Bronchus fibroblast of lung (primary cell): ENCODE data around the gene GBP3. TPM values are rescaled to one million over a fixed set of nuclear protein-coding genes. Genes with fewer than 3 reads are reported as not detected.

Experiments used
- total RNA-seq: library from RNA; depleted of rRNA; stranded (reverse); fragments of >200 nt; gene quantifications from 2 replicates; pipeline ENCODE4 v1.2.3, GENCODE V29; 2015

Gene GBP3
- total RNA-seq = 4.6 and 6.6 TPM in 2 replicates

GRCh38 chr1:89022167-89022959, at the start of gene GBP3:
Gene GBP3, minus strand, starts transcription at chr1:89022866. Its CDS starts 2,145 bp downstream, at chr1:89020721.

GRCh38 chr1:89065079-89065868, 42.6 kb upstream of the GBP3 start, which contains the start of gene GBP1:
Gene GBP1, minus strand, starts transcription at chr1:89065208. Its CDS starts 1,974 bp downstream, at chr1:89063234.

Other genes with a start within 250 kb of the GBP3 start
- 34.0 and 36.1 TPM in 2 replicates for gene GTF2B, start 131.3 kb downstream of the GBP3 start, total RNA-seq
- 26.8 and 34.8 TPM in 2 replicates for gene KYAT3, start 30.2 kb downstream of the GBP3 start, total RNA-seq
- 7.6 and 8.2 TPM in 2 replicates for gene RBMXL1, start 30.2 kb downstream of the GBP3 start, total RNA-seq
- 13.6 and 14.4 TPM in 2 replicates for gene GBP1, start 42.3 kb upstream of the GBP3 start, total RNA-seq
- 1.9 and 2.5 TPM in 2 replicates for gene GBP2, start 103.2 kb upstream of the GBP3 start, total RNA-seq
- not detected in 2 replicates for gene GBP7, start 153.1 kb upstream of the GBP3 start, total RNA-seq
- gene GBP4, start 176.1 kb upstream of the GBP3 start, total RNA-seq = not detected in 2 replicates
- not detected in 2 replicates for gene GBP5, start 250.0 kb upstream of the GBP3 start, total RNA-seq